HEK293 (cell line): ENCODE results near the gene SH3RF3.

ENCODE experiments used
- CTCF ChIA-PET: fragments of 350-600 bp; formaldehyde crosslinking; extraction: SDS; loops from one replicate; lab custom pipeline; 2021; ENCODE audit warnings: antibody characterized with exemption; lab: Yijun Ruan, JAX
- POLR2A ChIA-PET: fragments of 300-600 bp; formaldehyde crosslinking; extraction: SDS; loops from one replicate; lab custom pipeline; 2020; ENCODE audit warnings: antibody characterized with exemption, inconsistent platforms; lab: Yijun Ruan, JAX
- H3K27ac ChIP-seq: fragments of 200-500 bp; sonication (Bioruptor generic); 2 replicates; pipeline ENCODE4 v1.5.1; 2014; ENCODE audit warnings: low read depth, low read length, control low read depth, inconsistent platforms; ENCODE audit errors: extremely low read depth
- H3K36me3 ChIP-seq, 2 experiments: fragments of 200-500 bp in 1 of 2; sonication (Bioruptor generic) in 1 of 2; 1 replicate in 1 of 2; 2 replicates in 1 of 2; pipeline ENCODE4 v1.5.1; 2014 to 2017; ENCODE audit warnings: inconsistent platforms in 2 of 2, low read length in 2 of 2; ENCODE audit not compliant: control insufficient read depth in 2 of 2, insufficient read depth in 1 of 2
- H3K4me1 ChIP-seq: fragments of 200-500 bp; sonication (Bioruptor generic); 2 replicates; pipeline ENCODE4 v1.5.1; 2014; ENCODE audit warnings: mild to moderate bottlenecking, low read length, inconsistent platforms; ENCODE audit not compliant: control insufficient read depth, insufficient read depth
- H3K4me3 ChIP-seq: 2 replicates; pipeline ENCODE4 v1.5.1; 2011; ENCODE audit warnings: low read depth, mild to moderate bottlenecking, control low read depth, low read length, moderate library complexity
- H3K9me3 ChIP-seq: fragments of 200-500 bp; sonication (Bioruptor generic); 2 replicates; pipeline ENCODE4 v1.5.1; 2014; ENCODE audit warnings: low read depth, low read length, inconsistent platforms; ENCODE audit not compliant: control insufficient read depth, insufficient read depth
- HIC1 ChIP-seq: fragments of 450-650 bp; formaldehyde crosslinking; IDR thresholded peaks from 2 replicates; pipeline ENCODE4 v1.5.1; 2016; ENCODE audit warnings: missing biosample characterization, missing genetic modification characterization
- INSM2 ChIP-seq: fragments of 450-650 bp; formaldehyde crosslinking; IDR thresholded peaks from 2 replicates; pipeline ENCODE4 v1.5.1; 2016; ENCODE audit warnings: missing biosample characterization, missing genetic modification characterization
- MZF1 ChIP-seq: fragments of 450-650 bp; formaldehyde crosslinking; IDR thresholded peaks from 2 replicates; pipeline ENCODE4 v1.5.1; 2017; ENCODE audit warnings: missing biosample characterization, missing genetic modification characterization, borderline replicate concordance
- SALL2 ChIP-seq: fragments of 450-650 bp; formaldehyde crosslinking; IDR thresholded peaks from 2 replicates; pipeline ENCODE4 v1.5.0; 2017; ENCODE audit warnings: missing biosample characterization, mild to moderate bottlenecking, missing genetic modification characterization, borderline replicate concordance
- SCRT1 ChIP-seq: fragments of 450-650 bp; formaldehyde crosslinking; IDR thresholded peaks from 2 replicates; pipeline ENCODE4 v1.5.1; 2016; ENCODE audit warnings: missing biosample characterization, missing genetic modification characterization, borderline replicate concordance
- SP7 ChIP-seq: fragments of 450-650 bp; formaldehyde crosslinking; IDR thresholded peaks from 2 replicates; pipeline ENCODE4 v1.5.1; 2016; ENCODE audit warnings: missing biosample characterization, missing genetic modification characterization
- WT1 ChIP-seq: fragments of 450-650 bp; formaldehyde crosslinking; IDR thresholded peaks from 2 replicates; pipeline ENCODE4 v1.5.1; 2016; ENCODE audit warnings: missing biosample characterization, missing genetic modification characterization
- ZFP69B ChIP-seq: fragments of 450-650 bp; formaldehyde crosslinking; IDR thresholded peaks from 2 replicates; pipeline ENCODE4 v1.5.1; 2016; ENCODE audit warnings: missing biosample characterization, missing genetic modification characterization
- ZNF10 ChIP-seq: fragments of 450-650 bp; formaldehyde crosslinking; IDR thresholded peaks from 2 replicates; pipeline ENCODE4 v1.5.1; 2017; ENCODE audit warnings: missing biosample characterization, missing genetic modification characterization
- ZNF121 ChIP-seq: fragments of 450-650 bp; formaldehyde crosslinking; IDR thresholded peaks from 2 replicates; pipeline ENCODE4 v1.5.1; 2016; ENCODE audit warnings: missing biosample characterization, missing genetic modification characterization
- ZNF169 ChIP-seq: fragments of 450-650 bp; formaldehyde crosslinking; IDR thresholded peaks from 2 replicates; pipeline ENCODE4 v1.5.1; 2016; ENCODE audit warnings: missing biosample characterization, missing genetic modification characterization
- ZNF214 ChIP-seq: fragments of 450-650 bp; formaldehyde crosslinking; IDR thresholded peaks from 2 replicates; pipeline ENCODE4 v1.5.1; 2017; ENCODE audit warnings: missing biosample characterization, mild to moderate bottlenecking, missing genetic modification characterization, borderline replicate concordance
- ZNF221 ChIP-seq: fragments of 450-650 bp; formaldehyde crosslinking; IDR thresholded peaks from 2 replicates; pipeline ENCODE4 v1.5.1; 2017; ENCODE audit warnings: missing biosample characterization, missing genetic modification characterization, borderline replicate concordance
- ZNF248 ChIP-seq: fragments of 450-650 bp; formaldehyde crosslinking; IDR thresholded peaks from 2 replicates; pipeline ENCODE4 v1.5.1; 2017; ENCODE audit warnings: missing biosample characterization, missing genetic modification characterization
- ZNF26 ChIP-seq: fragments of 450-650 bp; formaldehyde crosslinking; IDR thresholded peaks from 2 replicates; pipeline ENCODE4 v1.5.1; 2016; ENCODE audit warnings: missing biosample characterization, missing genetic modification characterization
- ZNF426 ChIP-seq: fragments of 450-650 bp; formaldehyde crosslinking; IDR thresholded peaks from 2 replicates; pipeline ENCODE4 v1.5.1; 2017; ENCODE audit warnings: missing biosample characterization, missing genetic modification characterization, mild to moderate bottlenecking, inconsistent platforms, moderate library complexity
- ZNF518A ChIP-seq: fragments of 450-650 bp; formaldehyde crosslinking; conservative IDR thresholded peaks from 2 replicates; pipeline ENCODE4 v1.5.1; 2016; ENCODE audit warnings: low read depth, missing biosample characterization, missing genetic modification characterization
- ZNF624 ChIP-seq: fragments of 450-650 bp; formaldehyde crosslinking; IDR thresholded peaks from 2 replicates; pipeline ENCODE4 v1.5.1; 2017; ENCODE audit warnings: missing biosample characterization, missing genetic modification characterization
- ZNF654 ChIP-seq: fragments of 450-650 bp; formaldehyde crosslinking; IDR thresholded peaks from 2 replicates; pipeline ENCODE4 v1.5.1; 2016; ENCODE audit warnings: low read depth, missing biosample characterization, missing genetic modification characterization
- ZNF701 ChIP-seq: fragments of 450-650 bp; formaldehyde crosslinking; IDR thresholded peaks from 2 replicates; pipeline ENCODE4 v1.5.1; 2016; ENCODE audit warnings: missing biosample characterization, missing genetic modification characterization
- ZNF791 ChIP-seq: fragments of 450-650 bp; formaldehyde crosslinking; IDR thresholded peaks from 2 replicates; pipeline ENCODE4 v1.5.1; 2016; ENCODE audit warnings: missing biosample characterization, missing genetic modification characterization
- ZNF792 ChIP-seq: fragments of 450-650 bp; formaldehyde crosslinking; IDR thresholded peaks from 2 replicates; pipeline ENCODE4 v1.5.1; 2016; ENCODE audit warnings: missing biosample characterization, missing genetic modification characterization
- ZSCAN18 ChIP-seq: fragments of 450-650 bp; formaldehyde crosslinking; IDR thresholded peaks from 2 replicates; pipeline ENCODE4 v1.5.1; 2016; ENCODE audit warnings: missing biosample characterization, missing genetic modification characterization

Gene SH3RF3

GRCh38 chr2:109341355-109342255 lies 212.6 kb downstream of the SH3RF3 start:
- Histone ChIP-seq H3K27ac (no peak overlapping the region), H3K4me1 (no peaks in the 10 kb centered on the region), H3K9me3 (no peaks in the 10 kb centered on the region), H3K4me3 (no peak overlapping the region), H3K36me3 (no peaks in the 10 kb centered on the region)
- CTCF ChIA-PET = no interaction called here
- POLR2A ChIA-PET = no interaction called here
- no peak for TF ChIP-seq SCRT1
- no peak for TF ChIP-seq ZNF121 (tag by site-specific recombination)
- no peak for TF ChIP-seq MZF1 (tag by site-specific recombination)
- TF ChIP-seq SALL2 (tag by site-specific recombination) = no peak
- TF ChIP-seq ZNF10 (tag by site-specific recombination) = no peak
- no peak for TF ChIP-seq HIC1 (tag by site-specific recombination)
- TF ChIP-seq ZNF654 = no peak
- TF ChIP-seq ZNF426 = no peak
- no peak for TF ChIP-seq ZNF701 (tag by site-specific recombination)
- TF ChIP-seq WT1 (tag by site-specific recombination) = no peak
- TF ChIP-seq SP7 (tag by site-specific recombination) = no peak
- TF ChIP-seq ZNF624 (tag by site-specific recombination) = no peak
- no peak for TF ChIP-seq ZFP69B (tag by site-specific recombination)

GRCh38 chr2:109342256-109342850 lies 213.3 kb downstream of the SH3RF3 start:
- H3K4me1 ChIP-seq = no peaks in the 10 kb centered on the region
- CTCF ChIA-PET = no interaction called here
- no peaks in the 10 kb centered on the region for H3K36me3 ChIP-seq
- H3K4me3 ChIP-seq = no peak overlapping the region
- POLR2A ChIA-PET = no interaction called here
- no peaks in the 10 kb centered on the region for H3K9me3 ChIP-seq
- H3K27ac ChIP-seq = no peak overlapping the region
- TF ChIP-seq ZNF791 (no peak), ZNF169 (tag by site-specific recombination) (no peak), ZNF248 (tag by site-specific recombination) (no peak), ZNF518A (tag by site-specific recombination) (no peak), ZNF221 (tag by site-specific recombination) (no peak), INSM2 (tag by site-specific recombination) (no peak), ZNF792 (tag by site-specific recombination) (no peak), ZSCAN18 (tag by site-specific recombination) (no peak), ZNF214 (tag by site-specific recombination) (no peak), ZNF26 (tag by site-specific recombination) (no peak)
